HL-60 (cell line): ENCODE data around the gene OLFM4.

Source experiments
- DNase-seq, 2 experiments: peaks; one replicate each; pipeline ENCODE4 v3.0.0-alpha.2; 2010 to 2020; ENCODE audit warnings: low read depth in 1 of 2, low spot score in 1 of 2
- H3K27ac ChIP-seq: fragments of 250-450 bp; sonication (Bioruptor Pico); replicated peaks from 2 replicates; pipeline ENCODE4 v1.5.1; 2020; ENCODE audit warnings: mild to moderate bottlenecking, moderate library complexity
- H3K27me3 ChIP-seq: fragments of 250-450 bp; sonication (Bioruptor Pico); 2 replicates; pipeline ENCODE4 v1.5.1; 2021; ENCODE audit warnings: mild to moderate bottlenecking, moderate library complexity; ENCODE audit not compliant: insufficient read depth, poor library complexity, severe bottlenecking
- H3K4me3 ChIP-seq: replicated peaks from 2 replicates; pipeline ENCODE4 v1.5.1; 2011; ENCODE audit warnings: mild to moderate bottlenecking, control low read depth, low read length; ENCODE audit not compliant: insufficient read depth
- GABPA ChIP-seq: IDR thresholded peaks from 2 replicates; pipeline ENCODE4 v1.6.1; 2012; ENCODE audit warnings: low read depth
- POLR2AphosphoS5 ChIP-seq: IDR thresholded peaks from 2 replicates; pipeline ENCODE4 v1.6.1; 2012; ENCODE audit warnings: low read depth
- SPI1 ChIP-seq: IDR thresholded peaks from 2 replicates; pipeline ENCODE4 v1.6.1; 2012; ENCODE audit warnings: low read depth, mild to moderate bottlenecking, borderline replicate concordance
- TF ChIP-seq, protein P1 (sequence below): IDR thresholded peaks from 2 replicates; pipeline ENCODE4 v1.6.1; 2012; ENCODE audit warnings: low read depth; ENCODE audit not compliant: insufficient replicate concordance
- TF ChIP-seq, protein P2 (sequence below): IDR thresholded peaks from one replicate; pipeline ENCODE4 v1.5.1; 2011; ENCODE audit warnings: low read length, control low read depth, inconsistent platforms; ENCODE audit not compliant: insufficient read depth

OLFM4 gene

DNA sequence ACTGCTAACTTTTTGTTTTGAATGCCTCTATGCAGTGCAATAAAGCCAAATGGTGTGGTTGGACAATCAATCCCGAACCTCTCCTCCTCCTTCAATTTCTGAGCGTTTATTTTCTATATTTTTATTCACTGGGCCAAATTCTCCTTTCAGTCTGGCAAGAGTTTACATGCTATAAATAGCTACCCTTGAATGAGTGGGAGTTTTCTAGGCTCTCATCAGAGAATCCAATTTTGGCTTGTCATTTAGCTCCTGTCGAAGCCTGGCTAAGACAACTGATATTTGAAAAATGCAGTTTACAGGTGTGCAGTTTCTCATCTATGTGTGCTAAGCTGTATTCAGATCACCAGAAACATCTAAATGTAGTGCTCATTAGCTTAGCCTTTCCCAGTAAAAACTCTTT lies 61.8 kb downstream of the OLFM4 start:
- TF ChIP-seq, protein P1, sequence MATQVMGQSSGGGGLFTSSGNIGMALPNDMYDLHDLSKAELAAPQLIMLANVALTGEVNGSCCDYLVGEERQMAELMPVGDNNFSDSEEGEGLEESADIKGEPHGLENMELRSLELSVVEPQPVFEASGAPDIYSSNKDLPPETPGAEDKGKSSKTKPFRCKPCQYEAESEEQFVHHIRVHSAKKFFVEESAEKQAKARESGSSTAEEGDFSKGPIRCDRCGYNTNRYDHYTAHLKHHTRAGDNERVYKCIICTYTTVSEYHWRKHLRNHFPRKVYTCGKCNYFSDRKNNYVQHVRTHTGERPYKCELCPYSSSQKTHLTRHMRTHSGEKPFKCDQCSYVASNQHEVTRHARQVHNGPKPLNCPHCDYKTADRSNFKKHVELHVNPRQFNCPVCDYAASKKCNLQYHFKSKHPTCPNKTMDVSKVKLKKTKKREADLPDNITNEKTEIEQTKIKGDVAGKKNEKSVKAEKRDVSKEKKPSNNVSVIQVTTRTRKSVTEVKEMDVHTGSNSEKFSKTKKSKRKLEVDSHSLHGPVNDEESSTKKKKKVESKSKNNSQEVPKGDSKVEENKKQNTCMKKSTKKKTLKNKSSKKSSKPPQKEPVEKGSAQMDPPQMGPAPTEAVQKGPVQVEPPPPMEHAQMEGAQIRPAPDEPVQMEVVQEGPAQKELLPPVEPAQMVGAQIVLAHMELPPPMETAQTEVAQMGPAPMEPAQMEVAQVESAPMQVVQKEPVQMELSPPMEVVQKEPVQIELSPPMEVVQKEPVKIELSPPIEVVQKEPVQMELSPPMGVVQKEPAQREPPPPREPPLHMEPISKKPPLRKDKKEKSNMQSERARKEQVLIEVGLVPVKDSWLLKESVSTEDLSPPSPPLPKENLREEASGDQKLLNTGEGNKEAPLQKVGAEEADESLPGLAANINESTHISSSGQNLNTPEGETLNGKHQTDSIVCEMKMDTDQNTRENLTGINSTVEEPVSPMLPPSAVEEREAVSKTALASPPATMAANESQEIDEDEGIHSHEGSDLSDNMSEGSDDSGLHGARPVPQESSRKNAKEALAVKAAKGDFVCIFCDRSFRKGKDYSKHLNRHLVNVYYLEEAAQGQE = no peak
- TF ChIP-seq, protein P2, sequence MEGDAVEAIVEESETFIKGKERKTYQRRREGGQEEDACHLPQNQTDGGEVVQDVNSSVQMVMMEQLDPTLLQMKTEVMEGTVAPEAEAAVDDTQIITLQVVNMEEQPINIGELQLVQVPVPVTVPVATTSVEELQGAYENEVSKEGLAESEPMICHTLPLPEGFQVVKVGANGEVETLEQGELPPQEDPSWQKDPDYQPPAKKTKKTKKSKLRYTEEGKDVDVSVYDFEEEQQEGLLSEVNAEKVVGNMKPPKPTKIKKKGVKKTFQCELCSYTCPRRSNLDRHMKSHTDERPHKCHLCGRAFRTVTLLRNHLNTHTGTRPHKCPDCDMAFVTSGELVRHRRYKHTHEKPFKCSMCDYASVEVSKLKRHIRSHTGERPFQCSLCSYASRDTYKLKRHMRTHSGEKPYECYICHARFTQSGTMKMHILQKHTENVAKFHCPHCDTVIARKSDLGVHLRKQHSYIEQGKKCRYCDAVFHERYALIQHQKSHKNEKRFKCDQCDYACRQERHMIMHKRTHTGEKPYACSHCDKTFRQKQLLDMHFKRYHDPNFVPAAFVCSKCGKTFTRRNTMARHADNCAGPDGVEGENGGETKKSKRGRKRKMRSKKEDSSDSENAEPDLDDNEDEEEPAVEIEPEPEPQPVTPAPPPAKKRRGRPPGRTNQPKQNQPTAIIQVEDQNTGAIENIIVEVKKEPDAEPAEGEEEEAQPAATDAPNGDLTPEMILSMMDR = no peak
- TF ChIP-seq SPI1 (no peak), POLR2AphosphoS5 (no peak), GABPA (no peak)
- Histone ChIP-seq H3K27me3 (peaks cover 17% of the 10 kb centered on the region), H3K4me3 (no peak overlapping the region), H3K27ac (no peak overlapping the region)
- DNase-seq = no peak

GRCh38 chr13:53092931-53093330 lies 64.3 kb downstream of the OLFM4 start:
- H3K27me3 ChIP-seq = peaks cover 9% of the 10 kb centered on the region
- no peak overlapping the region for H3K4me3 ChIP-seq
- TF ChIP-seq, protein P2 = no peak
- no peak for TF ChIP-seq POLR2AphosphoS5
- no peak for TF ChIP-seq GABPA
- H3K27ac ChIP-seq = no peak overlapping the region
- no peak for DNase-seq

- Histone ChIP-seq H3K27ac (no peak overlapping the region; the same call in 1 of the 2 replicates), H3K4me3 (no peak overlapping the region), H3K27me3 (no peaks in the 10 kb centered on the region)
- no peak for DNase-seq
- TF ChIP-seq POLR2AphosphoS5 (no peak), SPI1 (no peak), GABPA (no peak)
- TF ChIP-seq, protein P1 = no peak
- TF ChIP-seq, protein P2 = no peak
These were observed 69.8 kb downstream of the OLFM4 start for GRCh38 chr13:53098455-53098854.

DNA sequence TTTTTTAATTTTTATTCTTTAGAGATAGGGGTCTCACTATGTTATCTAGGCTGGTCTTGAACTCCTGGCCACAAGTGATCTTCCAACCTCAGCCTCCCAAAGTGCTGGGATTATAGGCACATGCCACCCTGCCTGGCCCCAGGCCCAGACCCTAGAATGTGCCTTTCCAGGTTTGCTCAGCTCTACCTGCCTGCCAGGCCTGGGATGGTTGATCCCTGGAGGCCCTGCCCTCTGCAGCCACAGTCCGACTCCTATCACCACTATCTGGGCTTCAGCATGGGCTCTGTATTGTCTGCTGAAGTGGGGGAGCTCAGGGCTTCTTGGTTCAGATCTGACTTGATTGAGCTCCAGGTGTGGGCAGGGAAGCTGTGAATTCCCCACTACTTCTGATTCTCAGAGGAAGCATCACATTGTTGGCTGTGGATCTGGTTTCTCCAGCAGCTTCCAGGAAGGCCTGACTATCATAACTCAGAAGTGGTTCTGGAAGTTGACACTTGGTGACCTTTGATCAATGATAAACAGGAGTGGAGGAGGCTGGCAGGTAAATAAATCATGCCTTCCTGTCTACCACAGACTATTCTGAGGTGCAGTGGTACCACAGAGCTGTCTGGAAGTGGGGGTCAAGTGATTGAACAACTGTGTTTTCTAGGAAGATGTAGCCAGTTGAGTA lies 71.9 kb downstream of the OLFM4 start:
- TF ChIP-seq POLR2AphosphoS5 (no peak), SPI1 (no peak), GABPA (no peak)
- TF ChIP-seq, protein P2 = no peak
- TF ChIP-seq, protein P1 = no peak
- Histone ChIP-seq H3K4me3 (no peak overlapping the region), H3K27me3 (no peaks in the 10 kb centered on the region), H3K27ac (no peak overlapping the region)
- DNase-seq = no peak
